IPS-11a (cell line): ENCODE results near the gene SLMAP.
"Not testable (repeated sequence)": the region's sequence is repeated elsewhere in the genome, so short reads cannot be mapped to it uniquely, and the experiment has no call there.

Experiments
- H3K4me3 ChIP-seq: one replicate; pipeline ENCODE4 v1.5.1; 2013; ENCODE audit warnings: low read depth, low read length, control low read depth

SLMAP gene

DNA sequence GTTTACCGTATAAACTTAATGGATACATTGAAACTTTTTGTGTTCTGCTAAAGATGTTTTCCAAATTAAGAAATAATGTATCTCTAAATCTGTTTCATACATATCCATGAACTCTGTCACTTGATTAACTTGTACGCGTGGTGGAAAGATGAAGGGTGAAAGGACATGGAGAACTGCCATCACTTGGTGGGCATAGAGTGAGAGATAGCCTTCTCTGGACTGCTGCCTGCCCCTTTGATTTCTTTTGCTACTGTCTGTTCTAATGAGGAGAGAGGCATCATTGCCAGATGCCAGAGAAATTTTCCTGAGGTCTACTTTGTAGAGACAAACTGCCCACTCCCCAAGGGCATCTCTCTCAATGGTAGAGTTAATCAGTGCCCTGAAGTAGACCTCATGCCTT lies 120.5 kb downstream of the SLMAP start:
- H3K4me3 ChIP-seq = no peak overlapping the region

DNA sequence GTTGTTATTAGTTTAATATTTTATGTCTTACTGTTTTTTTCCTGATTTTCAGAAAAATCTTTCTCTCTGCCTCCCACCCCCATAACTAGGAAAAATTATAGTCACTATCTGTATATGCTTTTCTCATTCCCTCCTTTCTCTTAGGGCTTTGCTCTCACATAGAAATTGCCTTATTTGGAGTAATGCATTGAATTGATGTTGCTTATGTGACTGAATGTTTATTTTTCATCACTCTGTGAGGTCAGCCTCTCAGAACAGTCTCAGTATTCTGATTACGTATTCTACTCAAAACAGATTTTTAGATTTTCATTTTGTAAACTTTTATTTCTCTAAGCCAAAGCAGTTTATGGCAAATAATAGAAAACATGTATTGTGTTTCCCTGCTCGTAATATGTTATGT lies 121.0 kb downstream of the SLMAP start:
- H3K4me3 ChIP-seq = no peak overlapping the region

DNA sequence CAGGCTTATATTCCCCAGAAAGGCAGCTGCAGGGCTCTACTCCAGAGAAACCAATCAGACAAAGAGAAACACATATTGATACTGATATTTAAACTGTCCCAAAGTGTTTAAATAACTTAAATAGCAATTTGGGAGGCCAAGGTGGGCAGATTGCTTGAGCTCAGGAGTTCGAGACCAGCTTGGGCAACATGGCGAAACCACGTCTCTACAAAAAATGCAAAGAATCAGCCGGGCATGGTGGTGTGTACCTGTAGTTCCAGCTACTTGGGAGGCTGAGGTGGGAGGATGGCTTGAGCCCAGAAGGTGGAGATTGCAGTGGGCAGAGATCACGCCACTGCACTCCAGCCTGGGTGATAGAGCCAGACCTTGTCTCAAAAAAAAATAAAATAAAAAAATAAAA lies 128.3 kb downstream of the SLMAP start:
- not testable (repeated sequence) for H3K4me3 ChIP-seq

DNA sequence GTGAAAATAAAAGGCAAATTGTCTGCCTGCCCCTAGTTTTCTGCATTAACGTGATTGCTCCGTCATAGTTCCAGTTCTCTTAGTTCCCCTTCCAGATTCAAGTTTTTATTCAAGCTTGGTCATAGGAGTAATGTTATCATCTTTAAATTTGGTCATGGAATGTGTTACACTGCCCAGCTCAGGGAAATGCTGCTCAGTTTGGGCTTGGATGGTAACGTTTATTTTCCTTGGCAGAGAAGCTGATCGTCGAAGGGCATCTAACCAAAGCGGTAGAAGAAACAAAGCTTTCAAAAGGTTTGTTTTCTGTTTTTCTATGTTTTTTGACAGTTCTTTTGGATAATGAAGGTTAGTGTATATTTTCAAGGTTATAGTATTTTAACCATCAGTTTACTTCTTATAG lies 133.7 kb downstream of the SLMAP start:
- no peak overlapping the region for H3K4me3 ChIP-seq

DNA sequence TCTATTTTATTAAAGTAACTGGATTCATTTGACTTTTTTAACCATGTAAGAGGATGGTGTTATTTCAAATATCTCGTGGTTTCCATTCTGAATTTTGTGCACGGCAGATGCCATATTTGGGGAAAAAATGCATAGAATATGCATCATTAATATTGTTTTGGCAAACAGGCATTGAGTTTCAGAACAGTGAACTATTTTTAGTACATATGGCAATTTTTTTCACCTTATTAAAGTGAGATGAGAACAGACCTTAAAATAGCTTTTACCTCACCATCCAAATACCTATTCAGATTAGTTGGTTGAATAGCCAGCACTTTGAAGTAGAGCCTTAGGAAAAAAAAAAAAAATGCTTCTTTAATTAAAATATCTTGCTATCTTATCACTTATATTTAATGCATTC lies 134.8 kb downstream of the SLMAP start:
- no peak overlapping the region for H3K4me3 ChIP-seq

DNA sequence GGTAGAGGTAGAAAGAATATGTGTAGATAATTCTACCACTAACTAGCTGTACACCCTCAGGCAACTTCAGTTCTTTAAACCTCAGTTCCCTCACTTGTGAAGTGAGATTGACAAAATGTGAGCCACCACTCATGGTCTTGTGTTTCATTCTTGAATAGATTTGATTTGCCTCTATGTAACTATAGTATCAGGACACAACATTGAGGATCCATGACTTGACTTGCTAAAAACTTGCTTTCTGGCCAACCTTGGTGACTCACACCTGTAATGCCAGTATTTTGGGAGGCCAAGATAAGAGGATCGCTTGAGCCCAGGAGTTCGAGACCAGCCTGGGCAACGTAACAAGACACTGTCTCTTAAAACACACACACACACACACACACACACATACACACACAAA lies 136.3 kb downstream of the SLMAP start:
- H3K4me3 ChIP-seq = no peak overlapping the region

DNA sequence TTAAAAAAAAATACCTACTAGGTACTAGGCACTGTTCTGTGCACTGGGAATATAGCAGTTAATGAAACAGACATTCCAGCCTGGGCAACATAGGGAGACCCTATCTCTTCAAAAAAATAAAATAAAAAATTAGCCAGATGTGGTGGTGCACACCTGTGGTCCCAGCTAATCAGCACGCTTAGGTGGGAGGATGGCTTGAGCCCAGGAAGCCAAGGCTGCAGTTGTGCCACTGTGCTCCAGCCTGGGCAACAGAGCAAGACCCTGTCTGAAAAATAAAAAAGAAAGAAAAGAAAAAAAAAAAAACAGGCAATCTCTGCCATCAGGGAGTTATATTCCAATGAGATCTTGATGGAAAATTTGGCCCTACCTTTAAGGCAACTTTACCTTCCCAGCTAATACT lies 137.0 kb downstream of the SLMAP start:
- no peak overlapping the region for H3K4me3 ChIP-seq

DNA sequence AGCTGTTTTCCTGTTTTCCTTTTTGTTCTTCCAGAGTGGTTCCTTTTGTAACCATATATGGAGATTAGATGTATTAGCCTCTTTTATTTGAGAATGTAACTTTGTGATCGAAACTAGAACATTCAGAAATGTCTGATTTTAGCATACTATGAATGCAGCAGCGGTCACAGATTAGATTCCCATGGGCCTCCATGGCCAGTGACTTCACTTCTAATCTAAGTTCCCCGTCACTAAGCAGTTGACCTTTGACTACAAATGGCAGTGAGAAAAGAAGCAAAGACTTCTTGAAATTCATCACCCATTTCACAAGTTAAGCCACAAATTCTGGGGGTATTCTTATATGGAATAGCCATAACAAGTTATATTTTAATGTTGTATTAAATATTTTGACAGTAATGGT lies 137.6 kb downstream of the SLMAP start:
- no peak overlapping the region for H3K4me3 ChIP-seq

DNA sequence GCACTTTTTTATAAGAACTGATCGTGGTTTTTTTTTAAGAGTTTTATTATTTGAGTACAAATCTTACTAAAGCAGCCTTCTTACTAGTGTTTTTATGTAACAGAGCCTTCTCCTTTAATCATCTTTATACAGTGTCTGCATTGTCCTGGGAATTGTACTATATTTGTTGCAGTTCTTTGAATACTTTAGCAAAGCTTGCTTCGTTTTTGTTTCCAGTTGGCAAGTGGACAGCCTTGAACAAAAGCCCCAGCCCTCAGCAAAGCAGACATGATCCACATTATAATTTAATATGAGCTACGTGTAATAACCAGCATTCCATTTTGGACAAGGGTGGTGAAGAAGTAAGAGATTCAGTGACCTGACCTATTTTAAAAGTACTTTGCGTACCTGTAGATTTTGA lies 139.9 kb downstream of the SLMAP start:
- no peak overlapping the region for H3K4me3 ChIP-seq

DNA sequence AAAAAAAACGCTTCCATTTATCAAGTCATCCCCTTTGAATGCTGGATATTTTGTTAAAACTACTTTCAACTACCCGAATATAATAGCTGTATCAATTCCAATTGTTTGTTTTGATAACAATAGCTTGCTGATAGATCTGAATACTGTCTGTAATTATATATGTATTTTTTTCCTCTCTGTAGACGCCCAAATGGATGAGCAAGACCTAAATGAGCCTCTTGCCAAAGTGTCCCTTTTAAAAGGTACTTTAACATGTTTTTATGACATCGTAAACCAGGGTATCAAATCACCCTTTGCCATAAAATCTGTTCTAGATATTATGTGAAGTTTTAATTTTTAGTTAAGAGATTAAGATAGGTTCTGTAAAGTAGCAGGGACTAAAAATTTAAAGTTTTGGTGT lies 140.6 kb downstream of the SLMAP start:
- no peak overlapping the region for H3K4me3 ChIP-seq

DNA sequence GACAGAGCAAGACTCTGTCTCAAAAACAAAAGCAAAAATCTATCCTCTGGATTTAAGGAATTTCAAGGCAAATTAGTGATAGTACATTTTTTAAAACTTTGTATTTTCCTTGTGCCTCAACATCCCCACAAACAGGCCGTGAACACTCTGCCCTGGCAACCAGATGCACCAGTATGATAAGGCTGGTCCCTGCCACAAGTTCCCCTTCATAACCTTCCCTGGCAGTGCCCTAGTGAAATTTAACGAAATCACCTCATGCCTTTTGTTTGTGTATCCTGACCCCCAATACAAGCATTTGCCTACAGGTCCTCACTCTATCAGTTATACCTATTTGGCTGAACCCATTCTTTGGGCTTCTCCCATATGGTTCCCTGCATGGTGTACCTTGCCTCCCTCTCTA lies 144.7 kb downstream of the SLMAP start:
- no peak overlapping the region for H3K4me3 ChIP-seq

DNA sequence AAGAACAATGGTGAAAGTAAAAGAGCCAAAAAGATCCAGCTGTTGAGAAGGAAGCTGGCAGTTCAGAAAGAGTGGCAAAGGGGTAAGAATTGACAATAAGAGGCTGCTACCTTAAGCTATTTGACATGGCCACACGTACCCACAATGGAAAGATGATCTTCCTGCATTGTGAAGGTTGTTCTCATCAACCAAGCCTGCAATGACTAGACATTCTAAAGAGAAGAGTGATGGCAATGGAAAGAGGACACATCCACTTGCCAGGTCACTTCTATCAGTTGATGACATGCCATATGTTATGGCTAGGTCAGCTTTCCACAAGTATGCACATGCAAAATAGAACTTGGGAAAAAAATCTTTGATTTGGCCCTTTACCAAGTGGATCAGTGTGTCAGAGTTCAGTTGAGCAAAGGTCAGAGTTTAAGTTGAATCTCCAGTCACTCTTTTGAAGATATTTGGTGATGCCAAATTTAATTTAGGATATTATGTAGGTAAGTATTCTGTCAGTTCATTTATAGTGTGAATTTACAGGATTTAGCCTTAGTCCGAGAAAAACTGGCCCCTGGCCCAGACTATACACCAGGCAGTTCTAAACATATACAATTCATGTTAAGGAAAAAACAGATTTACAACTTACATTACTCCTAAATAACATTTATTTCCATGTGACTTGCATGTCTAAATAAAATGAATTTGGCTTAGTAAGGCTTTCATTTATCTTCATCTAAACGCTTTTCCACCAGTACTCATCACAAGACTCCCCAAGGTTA lies 147.2 kb downstream of the SLMAP start:
- no peak overlapping the region for H3K4me3 ChIP-seq

DNA sequence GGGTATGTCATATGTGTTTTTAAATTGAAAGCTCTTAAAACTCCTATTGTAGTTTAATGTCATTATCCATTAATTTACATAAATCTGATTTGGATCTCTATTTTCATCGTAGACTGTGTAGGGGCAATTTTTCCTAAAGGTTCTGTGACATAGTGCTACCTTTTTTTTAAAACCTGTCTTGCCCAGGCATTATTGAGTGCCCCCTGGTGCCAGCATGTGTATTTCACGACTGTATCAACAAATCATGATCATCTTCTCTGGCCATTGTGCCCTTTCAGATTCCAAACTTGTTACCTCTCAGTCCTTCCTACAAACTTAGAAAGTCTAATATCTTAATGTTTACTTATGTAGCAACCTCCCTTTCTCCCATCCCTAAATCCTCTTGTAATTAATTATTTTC lies 154.9 kb downstream of the SLMAP start:
- no peak overlapping the region for H3K4me3 ChIP-seq

DNA sequence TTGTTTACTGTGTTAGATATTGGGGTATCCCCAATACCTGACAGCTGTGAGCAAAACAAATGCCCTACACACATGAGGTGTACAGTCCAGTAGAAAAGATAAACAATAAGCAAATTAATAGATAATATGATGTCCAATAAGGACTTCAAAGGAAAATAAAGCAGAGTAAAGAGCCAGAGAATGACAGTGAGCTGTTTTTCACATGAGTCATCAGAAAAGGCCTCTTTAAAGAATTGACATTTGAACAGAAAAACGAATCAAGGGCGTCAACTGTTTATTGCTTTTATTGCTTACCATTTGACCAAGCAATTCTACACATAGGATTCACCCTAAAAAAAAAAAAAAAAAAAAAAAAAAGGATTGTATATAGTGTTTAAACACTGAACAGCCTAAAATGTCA lies 155.5 kb downstream of the SLMAP start:
- no peak overlapping the region for H3K4me3 ChIP-seq

DNA sequence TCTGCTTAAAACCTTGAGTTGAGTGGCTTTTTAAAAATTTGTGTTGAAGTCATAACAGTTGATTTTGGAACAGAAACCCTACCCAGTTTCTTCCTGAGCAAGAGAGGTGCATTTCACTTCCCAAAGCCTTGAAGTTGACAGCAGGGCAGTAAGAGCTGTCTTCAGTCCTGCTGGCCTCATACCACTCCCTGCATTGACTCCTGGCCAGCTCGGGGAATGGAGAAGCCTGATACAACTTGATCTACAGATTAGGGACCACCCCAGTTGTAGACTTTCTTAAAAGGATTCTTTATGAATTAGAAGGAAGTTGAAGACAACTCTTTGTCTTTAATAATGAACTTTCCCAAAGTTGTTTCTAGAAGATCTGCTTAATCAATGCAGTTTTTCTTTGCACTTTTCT lies 161.5 kb downstream of the SLMAP start:
- H3K4me3 ChIP-seq = no peak overlapping the region

DNA sequence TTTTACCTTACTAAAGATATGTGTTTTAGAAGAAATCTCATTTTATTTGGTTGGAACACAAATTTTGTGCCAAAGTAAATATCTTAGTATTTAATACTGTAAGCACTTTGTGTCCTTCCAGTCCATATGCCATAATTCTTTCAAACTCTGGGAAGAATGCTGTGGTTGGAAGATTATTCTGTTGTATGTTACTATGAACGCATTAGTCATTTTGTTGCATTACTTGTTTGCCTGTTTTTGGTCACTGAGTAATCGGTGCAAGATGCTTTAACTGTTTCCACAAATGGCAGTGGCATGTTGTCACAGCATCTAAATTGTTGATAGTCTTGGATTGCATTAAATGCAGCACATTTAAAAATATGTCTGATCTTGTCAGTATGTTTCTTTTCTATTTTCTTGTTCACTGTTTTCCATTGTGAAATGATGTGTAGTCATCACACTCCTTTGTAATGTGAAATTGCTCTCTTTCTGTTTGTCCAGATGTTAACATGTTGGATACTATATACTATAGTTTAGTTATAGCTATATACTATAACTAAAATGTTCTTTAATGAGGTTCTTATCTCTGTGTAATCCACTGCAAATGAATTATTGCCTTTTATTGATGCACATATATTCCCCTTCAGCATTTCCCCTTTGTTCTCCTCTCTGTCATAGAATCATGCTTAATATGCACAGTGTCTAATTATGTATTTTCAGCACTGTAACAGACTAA lies 162.2 kb downstream of the SLMAP start:
- no peak overlapping the region for H3K4me3 ChIP-seq

DNA sequence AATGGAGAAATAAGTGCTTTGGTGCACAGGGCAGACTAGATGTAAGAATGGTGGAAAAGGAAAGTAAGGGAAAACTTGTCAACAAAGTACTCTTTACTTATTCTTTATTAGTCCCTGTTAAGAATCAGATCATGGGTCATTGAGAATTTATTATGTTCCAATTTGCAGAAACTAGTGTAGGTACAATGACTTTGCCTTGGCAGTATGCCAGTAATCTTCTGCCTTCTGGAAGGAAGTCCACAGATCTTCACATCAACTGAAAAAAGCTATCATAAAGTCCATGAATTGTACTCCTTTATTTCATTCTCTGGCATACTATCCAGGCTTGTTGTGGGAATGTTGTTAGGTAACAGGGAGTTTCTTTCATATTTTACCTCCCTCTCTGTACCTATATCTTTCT lies 163.9 kb downstream of the SLMAP start:
- no peak overlapping the region for H3K4me3 ChIP-seq

DNA sequence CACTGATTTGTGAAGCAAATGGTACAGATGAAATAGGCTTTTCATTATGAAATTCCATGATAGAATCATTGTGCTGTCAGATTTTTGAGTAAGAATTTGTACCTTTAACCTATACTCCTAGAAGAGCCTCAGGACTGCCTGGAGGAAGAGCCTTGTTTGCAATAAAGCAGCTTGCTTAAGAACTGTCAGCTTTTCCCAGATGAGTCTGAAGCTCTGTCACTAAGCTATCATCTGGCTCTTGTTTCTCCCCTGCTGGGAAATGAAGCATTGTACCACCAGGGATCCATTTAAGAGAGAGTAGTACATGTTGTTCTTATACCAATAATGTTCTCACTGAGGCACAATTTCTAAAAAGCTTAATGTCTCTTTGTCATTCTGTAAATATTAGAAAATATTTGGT lies 167.0 kb downstream of the SLMAP start:
- H3K4me3 ChIP-seq = no peak overlapping the region

DNA sequence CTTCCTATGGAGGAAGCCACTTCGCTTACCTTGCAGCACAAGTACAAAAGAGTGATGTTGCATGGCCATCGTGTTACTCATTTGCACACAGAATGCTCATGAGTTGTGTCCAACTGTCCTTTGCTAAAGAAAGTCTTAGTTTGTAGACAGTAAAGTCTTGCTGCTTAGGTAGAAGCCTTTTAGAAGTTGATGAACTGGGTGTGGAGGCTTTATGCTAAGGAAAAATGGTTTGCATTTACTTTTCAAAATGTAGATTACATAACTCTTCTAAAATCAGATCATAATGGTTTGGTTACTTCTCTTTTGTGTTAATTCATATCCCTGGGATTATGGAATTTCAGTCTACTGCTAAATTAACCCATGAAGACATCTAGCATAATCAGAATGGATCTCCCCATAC lies 167.6 kb downstream of the SLMAP start:
- H3K4me3 ChIP-seq = no peak overlapping the region

DNA sequence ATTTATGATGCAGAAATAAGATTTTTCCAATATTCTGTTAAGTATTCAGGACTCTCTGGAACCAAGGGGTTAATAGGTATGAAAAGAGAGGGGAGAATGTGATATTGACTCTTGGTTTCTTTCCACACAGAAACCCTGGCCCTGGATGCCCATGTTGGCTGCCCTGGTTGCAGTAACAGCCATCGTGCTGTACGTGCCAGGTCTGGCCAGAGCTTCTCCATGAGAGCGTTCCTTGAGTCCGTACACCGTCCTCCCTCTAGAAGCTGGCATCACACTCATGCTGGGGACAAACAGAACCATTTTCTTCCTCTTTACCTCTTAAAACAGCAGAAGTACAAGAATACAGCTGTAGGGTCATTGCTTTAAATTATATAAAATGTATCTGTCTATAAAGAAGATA lies 171.1 kb downstream of the SLMAP start:
- no peak overlapping the region for H3K4me3 ChIP-seq

DNA sequence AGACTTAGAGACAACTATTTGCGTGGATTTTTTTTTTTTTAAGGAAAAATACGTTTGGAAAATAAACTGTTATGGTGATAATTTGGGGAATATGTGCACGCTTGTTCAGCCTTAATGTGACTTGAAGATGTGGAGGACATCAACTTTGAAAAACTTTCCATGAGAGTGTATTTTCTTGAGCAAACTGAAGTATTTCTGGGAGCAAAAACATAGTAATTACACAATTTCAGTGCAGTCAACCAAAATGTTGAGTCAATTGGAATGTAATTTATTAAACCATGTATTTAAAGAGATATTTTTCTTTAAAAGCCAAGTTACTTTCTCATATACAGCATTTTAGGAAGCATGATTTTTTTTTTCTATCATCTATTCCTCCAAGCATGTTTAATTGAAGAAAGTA lies 171.8 kb downstream of the SLMAP start:
- no peak overlapping the region for H3K4me3 ChIP-seq

DNA sequence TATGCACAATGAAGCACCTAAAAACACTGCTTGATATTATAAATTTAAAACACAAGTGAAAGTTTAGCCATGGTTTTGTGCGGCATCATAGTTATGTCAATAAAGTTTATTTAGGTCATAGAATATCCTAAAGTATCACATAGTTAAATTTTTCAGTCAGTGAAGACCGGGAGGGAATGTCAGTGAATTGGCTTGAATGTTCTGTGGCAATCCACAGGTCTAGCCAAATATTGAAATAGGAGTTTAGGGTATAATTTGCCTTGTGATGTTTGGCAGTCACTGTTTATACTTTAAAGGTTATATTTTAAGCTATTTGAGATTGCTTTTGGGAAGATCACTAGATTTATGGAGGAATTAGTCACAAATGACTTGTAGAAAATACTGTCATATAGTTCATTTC lies 172.4 kb downstream of the SLMAP start:
- H3K4me3 ChIP-seq = no peak overlapping the region

DNA sequence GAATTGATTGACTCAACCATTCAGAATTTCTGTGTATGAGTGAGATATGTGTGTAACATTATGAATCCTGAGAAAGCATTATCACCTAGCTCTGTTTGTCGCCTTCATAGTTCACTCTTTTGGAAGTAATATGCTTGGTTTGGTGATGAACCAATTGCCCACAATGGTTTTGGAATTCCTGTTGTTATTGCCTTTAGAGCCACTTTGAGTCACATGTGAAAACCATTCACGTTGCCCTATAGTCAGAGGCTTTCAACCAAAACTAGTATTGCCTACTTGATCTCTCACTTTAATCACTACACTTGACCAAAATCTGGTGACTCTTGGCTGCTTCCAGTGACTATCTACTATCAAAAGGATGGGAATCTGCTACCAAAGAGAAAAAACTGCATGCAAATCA lies 173.9 kb downstream of the SLMAP start:
- H3K4me3 ChIP-seq = no peak overlapping the region
